Activated gamma-delta T cell (primary cell): Measurements from ENCODE around the gene SPDYE17.
"Not testable (repeated sequence)": the region's sequence is repeated elsewhere in the genome, so short reads cannot be mapped to it uniquely, and the experiment has no call there.

ENCODE experiments used
- DNase-seq: peaks from one replicate; lab custom pipeline; 2025; lab: John Stamatoyannopoulos, UW
- total RNA-seq, 2 donors: gene quantifications; one replicate each; lab custom pipeline; 2026; lab: John Stamatoyannopoulos, UW

The SPDYE17 gene, protein sequence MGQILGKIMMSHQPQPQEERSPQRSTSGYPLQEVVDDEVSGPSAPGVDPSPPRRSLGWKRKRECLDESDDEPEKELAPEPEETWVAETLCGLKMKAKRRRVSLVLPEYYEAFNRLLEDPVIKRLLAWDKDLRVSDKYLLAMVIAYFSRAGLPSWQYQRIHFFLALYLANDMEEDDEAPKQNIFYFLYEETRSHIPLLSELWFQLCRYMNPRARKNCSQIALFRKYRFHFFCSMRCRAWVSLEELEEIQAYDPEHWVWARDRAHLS
- 0 reads per million in 2 donors for total RNA-seq

DNA sequence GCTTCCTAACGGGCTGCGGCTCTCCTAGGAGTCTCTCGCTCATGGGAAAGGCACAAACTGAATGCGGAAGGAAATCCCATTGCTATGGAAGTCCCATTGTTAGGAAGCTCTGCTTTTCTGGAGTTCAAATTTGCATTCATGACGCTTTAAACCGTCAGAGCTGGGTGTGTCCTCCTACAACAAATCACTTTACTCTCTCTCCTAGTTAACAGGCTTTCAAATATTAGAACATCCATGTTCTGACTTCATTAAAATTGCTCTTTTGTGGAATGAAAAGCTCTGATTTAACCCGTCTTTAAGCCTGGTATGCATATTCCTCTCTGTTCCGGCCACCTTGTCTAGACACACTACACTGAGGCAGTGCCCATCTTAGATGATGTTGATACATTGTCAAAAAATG lies at the start of gene SPDYE17:
SPDYE17 (minus strand) TSS at position 101 of the 400 bp plus-strand sequence. CDS start 1,791 bp downstream, outside the sequence.
- DNase-seq = not testable (repeated sequence)

DNA sequence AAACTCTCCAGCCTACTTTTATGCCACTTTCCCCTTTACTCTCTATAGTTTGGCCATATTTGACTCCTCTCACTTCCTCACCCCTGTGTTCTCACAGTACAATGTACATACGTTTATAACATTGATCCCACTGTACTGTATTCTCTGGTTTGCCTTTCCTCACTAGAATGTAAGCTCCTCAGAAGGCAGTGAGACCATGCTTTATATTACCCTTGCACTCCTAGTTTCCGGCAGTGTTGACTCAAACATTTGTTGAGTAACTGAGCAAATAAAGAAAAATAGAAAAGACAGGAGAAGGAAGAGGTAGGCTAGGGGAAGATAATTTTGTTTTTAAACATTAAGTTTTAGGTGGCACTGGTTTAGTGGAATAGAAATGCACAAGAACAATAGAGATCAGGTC lies 48.1 kb upstream of the SPDYE17 start:
- not testable (repeated sequence) for DNase-seq

DNA sequence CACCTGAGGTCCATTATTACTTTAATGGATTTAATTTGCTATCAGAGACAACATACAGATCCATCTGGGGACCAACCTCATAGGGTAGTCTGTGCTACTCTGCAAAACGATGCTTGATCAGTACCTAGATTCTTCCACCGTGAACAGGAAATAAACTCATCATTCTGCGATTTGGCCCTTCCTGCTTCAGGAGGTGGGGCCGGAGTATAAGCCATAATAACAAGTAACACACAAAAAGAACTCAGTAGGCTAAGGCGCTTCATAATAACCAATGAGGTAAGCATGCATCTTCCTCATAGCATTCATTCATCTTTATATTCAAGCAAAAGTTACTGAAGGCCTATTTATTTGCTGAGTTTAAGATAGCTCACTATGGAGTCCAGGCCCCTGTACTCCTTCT lies 47.5 kb upstream of the SPDYE17 start:
- not testable (repeated sequence) for DNase-seq

DNA sequence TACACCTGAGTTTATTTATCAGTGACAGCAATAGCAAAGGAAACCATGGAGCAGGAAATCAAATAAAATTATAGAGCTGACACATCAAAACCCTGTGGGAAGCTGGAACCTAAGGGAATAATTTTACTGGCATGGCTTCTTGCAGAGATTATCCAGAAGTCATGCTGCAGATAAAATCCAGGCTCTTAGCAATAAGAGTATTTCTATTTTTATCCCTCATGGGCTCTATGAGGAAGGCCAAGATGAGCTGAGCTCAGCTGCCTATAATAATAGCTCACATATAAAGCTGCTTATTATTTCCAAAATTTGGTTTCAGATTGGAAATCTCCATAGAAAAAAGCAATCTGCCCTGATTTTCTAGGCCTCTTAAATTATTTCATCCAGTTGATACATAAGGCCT lies 47.0 kb upstream of the SPDYE17 start:
- DNase-seq = not testable (repeated sequence)

DNA sequence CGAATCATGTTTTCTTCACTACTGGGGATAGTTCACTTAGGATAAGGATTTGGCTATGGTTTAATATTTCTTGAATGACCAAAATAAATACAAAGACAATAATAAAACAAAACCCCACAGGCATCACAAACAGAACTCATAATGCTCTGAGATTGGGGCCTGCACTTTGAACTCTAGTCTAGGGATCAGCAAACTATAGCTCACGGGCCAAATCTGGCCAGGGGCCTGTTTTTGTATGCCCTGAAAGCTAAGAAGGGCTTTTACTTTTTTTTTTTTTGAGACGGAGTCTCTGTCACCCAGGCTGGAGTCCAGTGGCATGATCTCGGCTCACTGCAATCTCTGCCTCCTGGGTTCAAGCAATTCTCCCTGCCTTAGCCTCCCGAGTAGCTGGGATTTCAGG lies 44.9 kb upstream of the SPDYE17 start:
- not testable (repeated sequence) for DNase-seq

DNA sequence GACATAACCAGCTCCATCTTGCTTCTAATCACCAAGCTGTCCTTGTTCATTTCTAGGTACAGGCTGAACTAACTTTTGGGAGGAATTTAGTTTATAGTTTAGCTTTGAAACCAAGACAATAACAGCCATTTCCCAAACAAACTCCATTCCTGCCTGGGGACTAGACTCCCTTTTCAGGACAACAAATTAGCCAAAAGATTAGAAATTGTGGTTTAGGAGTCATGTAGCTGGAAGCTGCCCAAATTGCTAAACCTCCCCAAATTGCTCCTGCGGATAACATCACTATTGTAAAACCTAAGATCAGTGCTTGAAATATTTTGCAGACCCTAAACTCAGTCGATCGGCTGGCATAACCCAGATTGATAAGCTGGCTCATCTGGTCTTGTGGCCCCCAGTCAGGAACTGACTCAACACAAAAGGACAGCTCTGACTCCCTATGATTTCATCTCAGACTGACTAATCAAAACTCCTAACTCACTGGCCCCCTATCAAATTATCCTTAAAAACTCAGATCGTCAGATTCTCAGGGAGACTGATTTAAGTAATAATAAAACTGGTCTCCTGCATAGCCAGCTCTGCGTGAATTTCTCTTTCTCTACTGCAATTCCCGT lies 42.7 kb upstream of the SPDYE17 start:
- not testable (repeated sequence) for DNase-seq

DNA sequence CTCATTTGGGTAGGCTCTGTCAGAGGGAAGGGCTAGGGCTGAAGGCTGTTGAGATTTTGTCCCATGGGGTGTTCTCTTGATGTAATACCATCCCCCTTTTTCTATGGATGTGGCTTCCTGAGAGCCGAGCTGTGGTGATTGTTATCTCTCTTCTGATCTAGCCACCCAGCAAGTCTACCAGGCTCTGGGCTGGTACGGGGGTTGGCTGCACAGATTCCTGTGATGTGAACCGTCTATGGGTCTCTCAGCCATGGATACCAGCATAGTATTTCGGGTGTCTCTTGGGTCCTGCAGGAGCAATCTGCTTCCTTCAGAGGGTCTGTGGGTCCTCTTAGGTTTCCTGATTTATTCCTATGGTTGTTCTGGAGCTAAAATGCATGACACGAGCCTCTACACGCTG lies 38.9 kb upstream of the SPDYE17 start:
- not testable (repeated sequence) for DNase-seq

DNA sequence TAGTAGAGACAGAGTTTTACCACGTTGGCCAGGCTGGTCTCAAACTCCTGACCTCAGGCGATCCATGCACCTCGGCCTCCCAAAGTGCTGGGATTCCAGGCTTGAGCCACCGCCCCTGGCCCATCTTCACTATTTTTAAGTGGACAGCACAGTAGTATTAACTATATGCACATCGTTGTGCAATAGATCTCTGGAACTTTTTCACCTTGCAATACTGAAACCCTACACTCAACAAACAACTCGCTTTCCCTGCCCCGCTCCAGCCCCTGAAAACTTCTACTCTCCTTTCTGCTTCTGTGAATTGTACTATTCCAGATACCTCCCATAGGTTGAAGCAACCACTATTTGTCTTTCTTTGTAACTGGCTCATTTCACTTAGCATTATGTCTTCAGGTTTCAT lies 33.7 kb upstream of the SPDYE17 start:
- DNase-seq = not testable (repeated sequence)

DNA sequence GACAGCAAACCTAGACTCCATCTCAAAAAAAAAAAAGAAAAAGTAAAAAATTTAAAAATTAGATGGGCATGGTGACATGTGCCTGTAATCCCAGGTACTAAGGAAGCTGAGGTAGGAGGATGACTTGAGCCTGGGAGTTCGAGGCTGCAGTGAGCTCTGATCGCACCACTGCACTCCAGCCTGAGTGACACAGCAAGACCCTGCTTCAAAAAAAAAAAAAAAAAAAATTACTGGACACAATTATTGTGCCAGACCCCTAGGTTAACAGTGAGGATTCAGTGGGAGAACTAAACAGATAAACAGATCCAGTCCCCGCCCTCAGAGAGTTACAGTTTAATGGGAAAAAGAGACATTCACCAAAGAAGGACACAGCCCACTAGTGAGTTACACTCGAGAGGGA lies 31.6 kb upstream of the SPDYE17 start:
- not testable (repeated sequence) for DNase-seq

DNA sequence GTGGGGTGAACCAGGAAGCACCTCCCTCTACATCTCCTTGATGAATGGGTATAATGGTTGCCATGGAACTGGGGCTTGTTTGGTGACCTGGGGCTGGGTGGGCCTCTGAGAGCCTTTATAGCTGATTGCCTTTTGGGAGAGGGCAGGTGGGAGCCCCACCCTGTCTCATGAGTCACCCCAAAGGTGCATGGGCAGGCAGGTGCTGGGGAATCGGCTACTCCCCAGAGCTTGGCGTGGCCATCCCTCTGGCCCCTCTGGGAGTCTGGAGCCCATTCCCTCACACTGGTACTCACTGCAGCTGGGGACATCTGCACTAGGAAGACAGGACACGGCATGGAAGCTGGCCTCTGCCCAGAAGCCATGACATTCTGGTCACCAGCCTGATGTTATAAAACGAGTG lies 30.4 kb upstream of the SPDYE17 start, which contains the start of gene SPDYE18:
SPDYE18 (minus strand) TSS at position 2 of the 400 bp plus-strand sequence. CDS start 2,046 bp downstream, outside the sequence.
- not testable (repeated sequence) for DNase-seq

DNA sequence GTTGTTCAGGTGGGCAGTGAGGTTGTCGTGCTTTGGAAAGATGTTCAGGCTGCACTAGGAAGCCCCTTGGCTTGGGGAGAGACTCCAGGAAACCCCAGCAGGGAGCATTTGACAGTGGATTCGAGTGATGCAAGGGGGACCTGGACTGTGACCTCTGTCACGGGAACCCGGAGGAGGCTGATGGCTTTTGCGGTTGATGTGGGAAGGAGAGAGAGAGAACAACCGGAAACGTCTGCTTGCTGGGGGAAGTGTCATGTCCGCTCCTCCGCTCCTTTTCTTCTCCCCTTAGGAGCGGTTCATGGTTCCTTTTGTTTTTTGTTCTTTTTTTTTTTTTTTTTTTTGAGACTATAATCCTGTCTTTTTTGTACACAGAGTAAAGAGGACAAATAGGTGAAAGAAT lies 5.8 kb downstream of the SPDYE17 start:
- not testable (repeated sequence) for DNase-seq

DNA sequence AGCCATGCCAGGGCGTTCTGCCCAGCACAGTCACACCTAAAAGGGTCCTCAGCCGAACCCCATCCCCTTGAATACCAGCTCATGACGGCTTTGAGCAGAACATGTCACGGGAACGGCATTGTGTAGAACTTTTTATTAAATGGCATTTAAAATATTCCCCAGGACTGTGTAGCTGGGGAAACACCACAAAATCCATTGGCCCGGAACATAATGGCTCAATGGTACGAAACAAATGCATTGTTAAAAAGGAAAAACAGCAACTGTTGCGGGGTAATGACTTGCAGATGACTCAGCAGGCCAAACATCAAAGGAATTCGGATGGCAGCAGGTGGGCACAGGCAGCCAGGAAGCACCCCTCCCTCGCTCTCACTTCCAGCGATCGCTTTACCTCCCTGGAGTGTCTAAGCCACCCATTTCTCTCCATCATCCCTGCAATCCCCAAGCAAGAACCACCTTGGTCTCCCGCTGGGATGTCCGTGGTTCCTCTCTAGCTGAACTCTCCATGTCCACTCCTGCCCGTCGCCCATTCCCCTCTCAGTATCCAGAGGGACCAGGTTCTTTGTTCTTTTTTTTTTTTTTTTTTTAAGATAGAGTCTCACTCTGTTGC lies 22.0 kb downstream of the SPDYE17 start:
- not testable (repeated sequence) for DNase-seq

DNA sequence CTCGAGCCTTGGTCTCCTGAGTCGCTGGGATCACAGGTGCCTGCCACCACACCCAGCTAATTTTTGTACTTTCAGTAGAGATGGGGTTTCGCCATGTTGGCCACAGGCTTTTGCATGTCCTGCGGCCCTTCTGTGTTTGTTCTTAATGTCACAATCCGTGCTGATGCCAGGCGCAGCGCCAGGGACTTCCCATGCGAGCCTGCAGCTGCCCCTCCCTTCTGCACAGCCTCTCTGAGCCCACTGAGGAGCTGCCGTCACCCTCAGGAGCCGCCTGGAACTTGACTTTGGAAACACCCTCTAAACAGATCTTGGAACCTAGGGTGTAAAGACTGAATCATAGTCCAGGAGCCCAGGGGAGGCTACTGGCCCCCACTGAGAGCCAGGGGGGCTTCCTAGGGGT lies 24.2 kb downstream of the SPDYE17 start:
- DNase-seq = not testable (repeated sequence)

DNA sequence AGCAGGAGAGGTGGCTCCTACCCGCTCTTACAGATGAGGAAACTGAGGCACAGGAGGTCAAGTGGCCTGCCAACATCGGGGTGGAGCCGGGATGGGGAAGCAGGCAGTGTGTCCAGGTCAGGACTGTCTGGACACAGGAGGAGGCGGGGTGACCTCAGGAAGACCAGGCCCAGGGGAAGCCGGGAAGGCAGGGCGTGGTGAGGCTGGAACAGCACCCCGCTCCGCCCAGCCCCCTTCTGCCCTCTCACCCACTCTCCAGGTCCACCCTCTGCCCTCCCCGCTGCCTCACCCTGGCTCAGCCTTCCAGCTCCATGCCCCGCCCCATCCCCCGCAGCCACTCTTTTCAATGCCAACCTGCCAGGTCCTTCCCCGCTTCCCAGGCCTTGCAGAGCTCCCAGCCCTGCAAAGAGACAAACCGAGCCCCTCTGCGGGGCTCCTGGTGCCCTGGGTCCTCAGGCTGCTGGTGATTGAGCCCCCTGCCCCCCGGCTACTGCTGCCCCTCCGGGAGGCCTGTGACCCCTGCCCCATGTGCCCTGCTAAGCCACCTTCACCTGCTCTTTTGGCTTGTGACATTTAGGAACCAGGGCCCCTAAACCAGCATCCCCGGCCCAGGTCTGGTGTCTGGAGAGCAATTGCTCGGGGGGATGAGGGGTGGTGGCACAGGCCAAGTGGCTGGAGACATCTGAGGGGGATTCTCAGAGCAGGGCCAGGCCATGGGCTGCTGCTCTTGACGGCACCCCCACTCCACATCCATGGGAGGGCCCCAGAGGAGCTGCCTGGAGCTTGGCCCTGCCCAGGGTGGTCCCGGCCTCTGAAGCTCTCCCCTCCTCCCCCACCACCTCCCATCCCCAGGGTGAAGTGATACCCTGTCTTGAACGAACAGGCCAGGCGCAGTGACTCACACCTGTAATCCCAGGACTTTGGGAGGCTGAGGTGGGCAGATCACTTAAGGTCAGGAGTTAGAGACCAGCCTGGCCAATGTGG lies 25.7 kb downstream of the SPDYE17 start:
- DNase-seq = not testable (repeated sequence)

DNA sequence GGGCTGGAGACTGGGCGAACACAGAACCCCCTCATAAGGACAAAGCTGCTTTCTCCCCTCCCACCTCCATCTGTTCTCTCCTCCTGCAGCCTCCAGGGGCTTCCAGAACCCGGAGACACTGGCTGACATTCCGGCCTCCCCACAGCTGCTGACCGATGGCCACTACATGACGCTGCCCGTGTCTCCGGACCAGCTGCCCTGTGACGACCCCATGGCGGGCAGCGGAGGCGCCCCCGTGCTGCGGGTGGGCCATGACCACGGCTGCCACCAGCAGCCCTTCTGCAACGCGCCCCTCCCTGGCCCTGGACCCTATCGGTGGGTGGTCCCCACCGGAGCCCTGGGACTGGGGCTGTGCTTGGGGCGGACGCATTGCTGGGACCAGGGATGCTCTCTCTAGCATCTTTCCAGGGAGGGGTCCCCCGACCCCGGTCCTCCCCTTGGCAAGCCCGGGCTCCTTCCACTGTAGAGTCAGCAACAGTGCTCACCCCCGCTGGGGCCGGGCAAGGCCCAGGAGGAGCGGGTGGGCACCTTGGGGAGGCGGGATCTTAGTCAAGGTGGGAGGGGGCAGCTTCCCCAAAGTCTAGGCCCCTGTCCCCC lies 26.6 kb downstream of the SPDYE17 start:
- DNase-seq = not testable (repeated sequence)

DNA sequence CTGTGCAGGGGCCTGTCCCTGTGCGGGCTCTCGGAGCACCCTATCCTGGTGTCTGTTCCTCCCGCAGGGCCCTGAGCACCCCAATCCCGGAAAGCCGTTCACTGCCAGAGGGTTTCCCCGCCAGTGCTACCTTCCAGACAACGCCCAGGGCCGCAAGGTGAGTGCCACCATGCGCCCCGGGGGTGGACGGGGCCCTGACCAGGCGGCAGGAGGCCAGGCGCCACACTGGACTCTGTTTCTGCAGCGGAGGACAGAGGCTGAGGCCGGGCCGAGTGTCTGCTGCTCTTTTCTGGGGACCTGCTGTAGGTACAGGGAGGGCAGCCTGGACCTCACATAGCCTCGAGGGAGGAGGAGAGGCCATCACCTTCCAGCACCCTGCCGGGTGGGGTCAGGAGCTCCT lies 28.0 kb downstream of the SPDYE17 start:
- not testable (repeated sequence) for DNase-seq

DNA sequence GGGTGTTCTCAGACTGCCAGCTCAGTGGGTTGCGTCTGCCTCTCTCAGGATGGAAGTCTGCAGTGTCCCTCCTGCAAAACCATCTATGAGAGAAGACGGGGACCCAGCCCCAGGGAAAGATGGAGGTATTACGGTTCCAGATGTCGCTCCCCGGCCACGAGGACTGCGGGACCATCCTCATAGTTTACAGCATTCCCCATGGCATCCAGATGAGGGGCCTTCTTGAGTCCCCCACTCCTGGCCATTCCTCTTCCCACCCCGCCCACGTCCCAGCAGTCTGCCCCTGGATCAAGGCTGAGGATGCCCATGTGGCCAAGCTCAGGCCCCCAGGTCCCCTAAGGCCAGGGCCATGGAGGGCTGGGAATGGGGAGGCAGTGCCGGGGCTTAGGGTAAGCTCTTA lies 28.9 kb downstream of the SPDYE17 start:
- not testable (repeated sequence) for DNase-seq

DNA sequence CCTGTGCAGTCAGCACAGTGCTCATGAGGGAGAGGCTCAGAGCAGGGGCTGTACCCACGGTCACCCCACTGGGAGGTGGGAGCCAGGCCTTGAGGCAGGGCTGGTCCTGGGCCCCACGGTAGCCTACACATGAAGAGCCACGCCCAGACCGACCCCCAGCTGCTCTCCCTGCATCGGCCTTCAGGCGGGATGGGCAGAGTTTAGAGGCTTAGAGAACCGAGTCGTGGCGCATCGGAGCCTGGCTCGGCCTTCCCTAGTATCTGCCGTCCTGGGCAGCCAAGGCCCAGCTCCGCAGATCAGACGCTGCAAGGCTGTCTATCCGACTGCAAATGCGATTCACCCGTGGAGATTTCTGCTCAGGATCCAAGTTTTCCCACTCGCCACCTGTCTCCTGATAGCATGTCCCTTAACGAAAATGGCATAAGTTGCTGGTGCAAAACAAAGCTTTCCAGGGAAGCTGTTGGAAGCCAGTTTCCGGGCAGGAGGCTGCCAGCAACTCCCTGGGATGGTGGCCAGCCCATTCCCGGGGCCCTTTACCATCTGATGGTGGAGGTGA lies 29.4 kb downstream of the SPDYE17 start:
- DNase-seq = not testable (repeated sequence)

DNA sequence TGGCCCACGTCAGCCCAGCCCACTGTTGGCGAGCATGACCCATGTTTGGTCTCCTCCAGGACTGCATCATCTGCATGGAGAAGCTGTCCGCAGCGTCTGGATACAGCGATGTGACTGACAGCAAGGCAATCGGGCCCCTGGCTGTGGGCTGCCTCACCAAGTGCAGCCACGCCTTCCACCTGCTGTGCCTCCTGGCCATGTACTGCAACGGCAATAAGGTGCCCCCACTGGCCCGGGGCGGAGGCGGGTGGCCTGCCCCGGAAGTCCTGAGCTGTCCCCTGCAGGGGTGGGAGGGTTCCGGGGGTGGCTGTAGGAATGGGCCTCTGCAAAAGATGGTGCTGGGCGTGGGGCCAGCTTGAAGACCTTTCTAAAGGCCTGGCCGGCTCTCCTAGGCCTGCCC lies 30.1 kb downstream of the SPDYE17 start:
- DNase-seq = not testable (repeated sequence)

DNA sequence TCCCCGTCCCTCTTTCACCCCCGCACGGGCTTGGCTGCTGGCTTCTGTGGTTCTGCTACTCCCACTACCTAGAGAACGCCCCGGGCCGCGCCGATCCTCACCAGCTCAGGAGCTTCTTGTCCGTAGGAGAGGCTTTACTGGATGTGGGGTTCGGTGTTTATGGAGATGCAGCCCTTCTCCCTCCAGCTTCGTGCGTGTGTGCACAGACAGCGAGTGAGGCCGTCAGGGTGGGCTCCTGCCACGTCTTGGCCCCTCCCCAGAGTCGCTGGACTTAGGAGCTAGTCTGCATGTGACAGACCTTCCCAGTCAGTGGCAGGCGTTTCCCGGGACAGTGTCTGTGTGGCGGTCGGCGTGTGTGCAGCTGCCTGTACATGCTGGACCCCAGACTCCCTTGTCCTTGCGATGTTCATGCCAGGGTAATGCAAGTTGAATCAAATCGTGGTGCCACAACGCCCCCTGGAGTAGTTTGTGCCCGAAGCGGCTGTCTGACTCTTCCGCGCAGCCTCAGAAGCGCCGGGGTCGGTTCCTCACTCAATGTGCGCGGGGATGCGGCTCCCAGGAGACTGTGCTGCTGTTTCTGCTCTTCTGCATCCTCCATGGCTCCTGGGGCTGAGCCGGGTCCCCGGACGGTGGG lies 32.6 kb downstream of the SPDYE17 start:
- not testable (repeated sequence) for DNase-seq
